Nephron progenitor cell (in vitro differentiated cells): ENCODE results near the gene SHB.

Source experiments
- DNase-seq: peaks from one replicate; pipeline ENCODE4 v3.0.0; 2021
- H3K27ac Mint-ChIP-seq: 2 replicates; pipeline ENCODE4 v1.8.0; 2021; ENCODE audit warnings: mild to moderate bottlenecking, moderate library complexity, mixed read lengths
- H3K27me3 Mint-ChIP-seq: 2 replicates; pipeline ENCODE4 v1.8.0; 2021; ENCODE audit warnings: mild to moderate bottlenecking, low read depth, mixed read lengths; ENCODE audit not compliant: poor library complexity
- H3K36me3 Mint-ChIP-seq: 2 replicates; pipeline ENCODE4 v1.8.0; 2021; ENCODE audit warnings: low read depth, mixed read lengths
- H3K4me1 Mint-ChIP-seq: 2 replicates; pipeline ENCODE4 v1.8.0; 2021; ENCODE audit warnings: mixed read lengths
- H3K4me3 Mint-ChIP-seq: 2 replicates; pipeline ENCODE4 v1.8.0; 2021; ENCODE audit warnings: mild to moderate bottlenecking, moderate library complexity, mixed read lengths
- H3K9me3 Mint-ChIP-seq: 2 replicates; pipeline ENCODE4 v1.8.0; 2021; ENCODE audit warnings: mild to moderate bottlenecking, moderate library complexity, mixed read lengths
- CTCF ChIP-seq: fragments of 200-600 bp; sonication (generic); IDR thresholded peaks from 2 replicates; pipeline ENCODE4 v1.5.0; 2021; ENCODE audit warnings: antibody characterized with exemption

Gene SHB

GRCh38 chr9:38059233-38059936, 9.6 kb downstream of the SHB start:
- Mint-ChIP-seq H3K4me1 (peaks cover 63% of the 10 kb centered on the region), H3K36me3 (no peaks in the 10 kb centered on the region), H3K4me3 (no peak overlapping the region), H3K27me3 (peaks cover 8% of the 10 kb centered on the region), H3K9me3 (no peaks in the 10 kb centered on the region), H3K27ac (no peak overlapping the region)
- DNase-seq: no peak
- no peak for TF ChIP-seq CTCF

- TF ChIP-seq CTCF: no peak
- H3K36me3 Mint-ChIP-seq: no peaks in the 10 kb centered on the region
- peak overlapping the region; percentile 43 for H3K27ac Mint-ChIP-seq
- H3K4me3 Mint-ChIP-seq: no peak overlapping the region
- DNase-seq: no peak
- no peaks in the 10 kb centered on the region for H3K9me3 Mint-ChIP-seq
- H3K27me3 Mint-ChIP-seq: peaks cover 8% of the 10 kb centered on the region
- peaks cover 56% of the 10 kb centered on the region for H3K4me1 Mint-ChIP-seq
Measured at GRCh38 chr9:38058452-38059232, 10.4 kb downstream of the SHB start.

DNA sequence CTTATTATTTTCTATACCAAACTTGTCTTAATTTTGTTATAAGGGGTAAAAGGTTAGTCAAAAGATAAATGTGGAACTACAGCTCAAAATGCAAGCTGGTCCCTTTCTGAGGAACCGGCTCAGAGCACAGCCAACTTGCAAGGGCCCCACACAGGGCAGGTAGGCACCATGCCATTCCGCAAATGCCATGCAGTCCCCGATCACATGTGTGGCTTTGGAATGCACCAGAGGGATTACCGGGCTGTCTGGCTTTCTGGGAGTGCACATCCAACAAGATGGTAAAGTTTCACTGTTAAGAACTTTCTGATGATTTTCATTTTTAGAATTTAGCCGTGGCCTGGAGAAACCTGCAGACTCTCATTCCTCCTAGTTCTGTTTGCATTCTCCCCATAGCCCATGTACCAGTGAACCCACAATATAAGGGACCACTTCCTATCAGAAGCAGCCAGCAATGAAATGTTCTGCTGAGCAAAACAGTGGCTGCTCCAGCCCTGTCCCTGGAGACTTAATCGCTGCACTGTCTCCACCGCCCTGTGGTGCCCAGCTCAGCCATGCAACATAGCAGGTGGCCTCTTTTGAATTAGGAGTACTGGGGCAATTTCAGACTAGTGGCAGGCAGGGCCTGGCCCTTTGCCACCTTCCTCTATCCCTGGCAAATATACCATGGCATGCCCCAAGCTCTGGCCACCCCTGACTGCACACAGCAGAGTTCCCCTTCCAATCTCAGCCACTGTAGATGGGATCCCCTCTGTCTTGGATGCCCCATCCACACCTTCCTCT, 11.4 kb downstream of the SHB start:
- no peaks in the 10 kb centered on the region for H3K36me3 Mint-ChIP-seq
- peaks cover 8% of the 10 kb centered on the region for H3K27me3 Mint-ChIP-seq
- no peak for DNase-seq
- TF ChIP-seq CTCF: no peak
- H3K9me3 Mint-ChIP-seq: no peaks in the 10 kb centered on the region
- H3K27ac Mint-ChIP-seq: peak overlapping the region; percentile 43
- no peak overlapping the region for H3K4me3 Mint-ChIP-seq
- H3K4me1 Mint-ChIP-seq: peaks cover 50% of the 10 kb centered on the region

DNA sequence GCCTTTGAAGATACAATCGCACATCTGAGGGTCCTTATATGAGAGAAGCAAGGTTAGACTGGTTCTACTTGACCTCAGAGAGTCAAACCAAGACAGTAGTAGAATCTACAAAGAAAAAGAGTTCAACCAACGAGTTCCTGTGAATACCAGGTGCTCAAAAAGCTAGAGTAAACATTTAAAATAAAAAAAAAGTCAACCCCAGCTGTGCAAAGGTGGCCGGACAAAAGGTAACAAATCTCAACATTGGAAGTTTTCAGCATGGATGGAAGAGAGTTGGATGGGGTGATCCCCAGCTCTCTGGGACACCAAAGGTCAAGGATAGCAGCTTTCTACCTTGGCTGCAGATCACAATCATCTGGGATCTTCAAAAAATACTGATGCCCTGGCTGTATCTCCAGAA, 14.4 kb downstream of the SHB start:
- H3K4me1 Mint-ChIP-seq: peaks cover 43% of the 10 kb centered on the region

More for the DNA sequence above, 14.4 kb downstream of the SHB start:
- H3K4me3 Mint-ChIP-seq: no peak overlapping the region
- H3K9me3 Mint-ChIP-seq: no peaks in the 10 kb centered on the region
- peaks cover 16% of the 10 kb centered on the region for H3K27me3 Mint-ChIP-seq
- no peak for DNase-seq
- no peak for TF ChIP-seq CTCF
- H3K27ac Mint-ChIP-seq: no peak overlapping the region
- no peaks in the 10 kb centered on the region for H3K36me3 Mint-ChIP-seq
